Measurements from ENCODE around the gene NFASC. TPM values are rescaled to one million over a fixed set of nuclear protein-coding genes. Genes with fewer than 3 reads are reported as not detected.

Gene NFASC
- total RNA-seq, 1 experiment from 2014 or later = 20.1 TPM

DNA sequence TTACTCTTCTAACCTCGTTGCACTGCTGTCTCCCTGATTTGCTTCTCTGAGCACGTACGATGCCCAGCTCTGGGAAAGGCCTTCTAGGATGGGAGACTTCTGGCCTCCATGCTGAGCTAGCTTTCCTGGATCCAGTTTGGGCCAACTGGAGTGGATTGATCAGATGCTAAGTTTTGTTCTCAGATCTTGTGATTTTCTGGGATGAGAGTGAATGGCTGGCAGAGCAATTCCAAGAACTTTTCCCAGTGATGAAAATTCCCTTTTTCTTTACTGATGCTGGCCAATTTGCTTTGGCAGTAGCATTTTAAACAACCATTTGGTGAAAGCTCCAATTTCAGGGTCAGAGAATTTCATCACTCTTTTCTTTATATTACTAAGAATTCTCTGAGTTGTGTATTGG is 34.9 kb upstream of the NFASC start (continued):
- TF ChIP-seq, protein P1, sequence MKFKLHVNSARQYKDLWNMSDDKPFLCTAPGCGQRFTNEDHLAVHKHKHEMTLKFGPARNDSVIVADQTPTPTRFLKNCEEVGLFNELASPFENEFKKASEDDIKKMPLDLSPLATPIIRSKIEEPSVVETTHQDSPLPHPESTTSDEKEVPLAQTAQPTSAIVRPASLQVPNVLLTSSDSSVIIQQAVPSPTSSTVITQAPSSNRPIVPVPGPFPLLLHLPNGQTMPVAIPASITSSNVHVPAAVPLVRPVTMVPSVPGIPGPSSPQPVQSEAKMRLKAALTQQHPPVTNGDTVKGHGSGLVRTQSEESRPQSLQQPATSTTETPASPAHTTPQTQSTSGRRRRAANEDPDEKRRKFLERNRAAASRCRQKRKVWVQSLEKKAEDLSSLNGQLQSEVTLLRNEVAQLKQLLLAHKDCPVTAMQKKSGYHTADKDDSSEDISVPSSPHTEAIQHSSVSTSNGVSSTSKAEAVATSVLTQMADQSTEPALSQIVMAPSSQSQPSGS (CRISPR knock-in tag; IDR thresholded peaks at IDR 0.05; ENCODE audit: borderline replicate concordance, low read depth) = no peak
- TF ChIP-seq, protein P2, sequence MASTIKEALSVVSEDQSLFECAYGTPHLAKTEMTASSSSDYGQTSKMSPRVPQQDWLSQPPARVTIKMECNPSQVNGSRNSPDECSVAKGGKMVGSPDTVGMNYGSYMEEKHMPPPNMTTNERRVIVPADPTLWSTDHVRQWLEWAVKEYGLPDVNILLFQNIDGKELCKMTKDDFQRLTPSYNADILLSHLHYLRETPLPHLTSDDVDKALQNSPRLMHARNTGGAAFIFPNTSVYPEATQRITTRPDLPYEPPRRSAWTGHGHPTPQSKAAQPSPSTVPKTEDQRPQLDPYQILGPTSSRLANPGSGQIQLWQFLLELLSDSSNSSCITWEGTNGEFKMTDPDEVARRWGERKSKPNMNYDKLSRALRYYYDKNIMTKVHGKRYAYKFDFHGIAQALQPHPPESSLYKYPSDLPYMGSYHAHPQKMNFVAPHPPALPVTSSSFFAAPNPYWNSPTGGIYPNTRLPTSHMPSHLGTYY (CRISPR knock-in tag; IDR thresholded peaks at IDR 0.05) = no peak
- TF ChIP-seq, protein P3, sequence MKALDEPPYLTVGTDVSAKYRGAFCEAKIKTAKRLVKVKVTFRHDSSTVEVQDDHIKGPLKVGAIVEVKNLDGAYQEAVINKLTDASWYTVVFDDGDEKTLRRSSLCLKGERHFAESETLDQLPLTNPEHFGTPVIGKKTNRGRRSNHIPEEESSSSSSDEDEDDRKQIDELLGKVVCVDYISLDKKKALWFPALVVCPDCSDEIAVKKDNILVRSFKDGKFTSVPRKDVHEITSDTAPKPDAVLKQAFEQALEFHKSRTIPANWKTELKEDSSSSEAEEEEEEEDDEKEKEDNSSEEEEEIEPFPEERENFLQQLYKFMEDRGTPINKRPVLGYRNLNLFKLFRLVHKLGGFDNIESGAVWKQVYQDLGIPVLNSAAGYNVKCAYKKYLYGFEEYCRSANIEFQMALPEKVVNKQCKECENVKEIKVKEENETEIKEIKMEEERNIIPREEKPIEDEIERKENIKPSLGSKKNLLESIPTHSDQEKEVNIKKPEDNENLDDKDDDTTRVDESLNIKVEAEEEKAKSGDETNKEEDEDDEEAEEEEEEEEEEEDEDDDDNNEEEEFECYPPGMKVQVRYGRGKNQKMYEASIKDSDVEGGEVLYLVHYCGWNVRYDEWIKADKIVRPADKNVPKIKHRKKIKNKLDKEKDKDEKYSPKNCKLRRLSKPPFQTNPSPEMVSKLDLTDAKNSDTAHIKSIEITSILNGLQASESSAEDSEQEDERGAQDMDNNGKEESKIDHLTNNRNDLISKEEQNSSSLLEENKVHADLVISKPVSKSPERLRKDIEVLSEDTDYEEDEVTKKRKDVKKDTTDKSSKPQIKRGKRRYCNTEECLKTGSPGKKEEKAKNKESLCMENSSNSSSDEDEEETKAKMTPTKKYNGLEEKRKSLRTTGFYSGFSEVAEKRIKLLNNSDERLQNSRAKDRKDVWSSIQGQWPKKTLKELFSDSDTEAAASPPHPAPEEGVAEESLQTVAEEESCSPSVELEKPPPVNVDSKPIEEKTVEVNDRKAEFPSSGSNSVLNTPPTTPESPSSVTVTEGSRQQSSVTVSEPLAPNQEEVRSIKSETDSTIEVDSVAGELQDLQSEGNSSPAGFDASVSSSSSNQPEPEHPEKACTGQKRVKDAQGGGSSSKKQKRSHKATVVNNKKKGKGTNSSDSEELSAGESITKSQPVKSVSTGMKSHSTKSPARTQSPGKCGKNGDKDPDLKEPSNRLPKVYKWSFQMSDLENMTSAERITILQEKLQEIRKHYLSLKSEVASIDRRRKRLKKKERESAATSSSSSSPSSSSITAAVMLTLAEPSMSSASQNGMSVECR (CRISPR knock-in tag; IDR thresholded peaks at IDR 0.05; ENCODE audit: borderline replicate concordance) = no peak

DNA sequence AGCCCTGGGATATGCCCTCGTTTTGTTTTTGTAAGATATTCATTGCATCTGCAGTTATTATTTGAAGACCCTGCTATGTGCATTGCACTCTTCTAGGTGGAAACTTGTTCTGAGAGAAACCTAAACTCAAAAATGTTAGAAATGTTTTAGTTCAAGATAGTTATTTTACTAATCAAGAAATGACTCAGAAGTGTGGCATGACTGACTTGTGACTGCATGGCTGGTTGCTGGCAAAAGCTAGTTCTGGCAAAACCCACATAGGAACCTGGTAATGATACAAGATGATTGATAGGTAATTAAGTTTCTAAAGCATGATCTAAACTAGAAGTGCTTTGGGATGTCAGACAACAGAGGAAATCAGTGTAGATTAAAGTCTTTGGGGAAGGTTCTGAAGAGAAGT is 33.8 kb upstream of the NFASC start:
- CTCF ChIA-PET = interaction anchor here (1.0 to 1.4 kb wide), 5 partner anchors 14 to 152 kb away, joined by 3 to 9 read pairs (median 6); no protein-coding TSS in a partner anchor

DNA sequence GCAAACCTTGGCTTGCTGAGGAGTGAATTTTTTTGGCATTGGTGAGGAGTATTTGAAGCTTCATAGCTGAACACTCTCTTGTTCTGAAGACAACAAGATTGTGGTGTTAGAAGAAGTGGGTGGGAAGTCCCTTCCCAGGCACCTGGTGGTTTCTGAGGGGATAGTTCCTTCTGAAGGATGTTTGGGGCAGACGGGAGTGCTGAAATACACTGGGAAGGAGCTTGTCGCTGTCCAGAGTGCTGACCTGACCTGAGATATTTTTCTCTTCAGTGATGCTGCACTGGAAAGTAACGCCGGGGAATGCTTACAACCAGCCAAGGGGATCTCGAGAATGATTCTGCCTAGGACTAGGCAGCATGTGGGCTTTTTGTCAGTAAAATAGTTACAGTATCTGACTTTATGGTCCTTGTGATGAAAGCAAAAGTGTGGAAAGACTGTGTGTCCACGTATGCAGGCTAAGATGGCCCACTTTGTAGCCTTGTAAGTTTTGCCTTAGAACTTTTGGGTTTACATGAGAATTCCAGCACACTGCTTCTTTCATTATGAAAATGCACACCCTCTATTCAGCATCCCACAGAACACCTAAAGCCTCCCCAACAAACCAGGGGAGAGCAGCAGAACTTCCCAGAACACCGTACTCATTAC is 33.1 kb upstream of the NFASC start:
- no peak overlapping the region for H3K4me3 Mint-ChIP-seq
- CTCF ChIA-PET = interaction anchor here (0.6 to 1.4 kb wide), 9 partner anchors 15 to 224 kb away, joined by 3 to 9 read pairs (median 5); no protein-coding TSS in a partner anchor
- TF ChIP-seq SOX15 (CRISPR knock-in tag; IDR thresholded peaks at IDR 0.05) (no peak), NR2C2 (CRISPR knock-in tag; IDR thresholded peaks at IDR 0.05) (no peak), SMAD3 (CRISPR knock-in tag; IDR thresholded peaks at IDR 0.05; ENCODE audit: borderline replicate concordance) (peak; percentile 34; the same call in 1 of the 2 replicates), ZNF423 (CRISPR knock-in tag; IDR thresholded peaks at IDR 0.05) (no peak), NFE2L1 (CRISPR knock-in tag; IDR thresholded peaks at IDR 0.05) (0 out of 2 replicates have a peak, but pooled peaks have one; percentile 26), ZNF121 (CRISPR knock-in tag; IDR thresholded peaks at IDR 0.05) (no peak), TEAD4 (CRISPR knock-in tag; IDR thresholded peaks at IDR 0.05) (peak; percentile 55; the same call in 1 of the 2 replicates), ZNF219 (CRISPR knock-in tag; IDR thresholded peaks at IDR 0.05; ENCODE audit: borderline replicate concordance) (0 out of 2 replicates have a peak, but pooled peaks have one; percentile 18), SP1 (CRISPR knock-in tag; conservative IDR thresholded peaks at IDR 0.05) (no peak)
- TF ChIP-seq, protein P4, sequence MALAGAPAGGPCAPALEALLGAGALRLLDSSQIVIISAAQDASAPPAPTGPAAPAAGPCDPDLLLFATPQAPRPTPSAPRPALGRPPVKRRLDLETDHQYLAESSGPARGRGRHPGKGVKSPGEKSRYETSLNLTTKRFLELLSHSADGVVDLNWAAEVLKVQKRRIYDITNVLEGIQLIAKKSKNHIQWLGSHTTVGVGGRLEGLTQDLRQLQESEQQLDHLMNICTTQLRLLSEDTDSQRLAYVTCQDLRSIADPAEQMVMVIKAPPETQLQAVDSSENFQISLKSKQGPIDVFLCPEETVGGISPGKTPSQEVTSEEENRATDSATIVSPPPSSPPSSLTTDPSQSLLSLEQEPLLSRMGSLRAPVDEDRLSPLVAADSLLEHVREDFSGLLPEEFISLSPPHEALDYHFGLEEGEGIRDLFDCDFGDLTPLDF (CRISPR knock-in tag; IDR thresholded peaks at IDR 0.05) = no peak
- TF ChIP-seq, protein P5, sequence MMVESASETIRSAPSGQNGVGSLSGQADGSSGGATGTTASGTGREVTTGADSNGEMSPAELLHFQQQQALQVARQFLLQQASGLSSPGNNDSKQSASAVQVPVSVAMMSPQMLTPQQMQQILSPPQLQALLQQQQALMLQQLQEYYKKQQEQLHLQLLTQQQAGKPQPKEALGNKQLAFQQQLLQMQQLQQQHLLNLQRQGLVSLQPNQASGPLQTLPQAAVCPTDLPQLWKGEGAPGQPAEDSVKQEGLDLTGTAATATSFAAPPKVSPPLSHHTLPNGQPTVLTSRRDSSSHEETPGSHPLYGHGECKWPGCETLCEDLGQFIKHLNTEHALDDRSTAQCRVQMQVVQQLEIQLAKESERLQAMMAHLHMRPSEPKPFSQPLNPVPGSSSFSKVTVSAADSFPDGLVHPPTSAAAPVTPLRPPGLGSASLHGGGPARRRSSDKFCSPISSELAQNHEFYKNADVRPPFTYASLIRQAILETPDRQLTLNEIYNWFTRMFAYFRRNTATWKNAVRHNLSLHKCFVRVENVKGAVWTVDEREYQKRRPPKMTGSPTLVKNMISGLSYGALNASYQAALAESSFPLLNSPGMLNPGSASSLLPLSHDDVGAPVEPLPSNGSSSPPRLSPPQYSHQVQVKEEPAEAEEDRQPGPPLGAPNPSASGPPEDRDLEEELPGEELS (CRISPR knock-in tag; IDR thresholded peaks at IDR 0.05) = peak; percentile 75; the same call in 1 of the 2 replicates
- TF ChIP-seq, protein P6, sequence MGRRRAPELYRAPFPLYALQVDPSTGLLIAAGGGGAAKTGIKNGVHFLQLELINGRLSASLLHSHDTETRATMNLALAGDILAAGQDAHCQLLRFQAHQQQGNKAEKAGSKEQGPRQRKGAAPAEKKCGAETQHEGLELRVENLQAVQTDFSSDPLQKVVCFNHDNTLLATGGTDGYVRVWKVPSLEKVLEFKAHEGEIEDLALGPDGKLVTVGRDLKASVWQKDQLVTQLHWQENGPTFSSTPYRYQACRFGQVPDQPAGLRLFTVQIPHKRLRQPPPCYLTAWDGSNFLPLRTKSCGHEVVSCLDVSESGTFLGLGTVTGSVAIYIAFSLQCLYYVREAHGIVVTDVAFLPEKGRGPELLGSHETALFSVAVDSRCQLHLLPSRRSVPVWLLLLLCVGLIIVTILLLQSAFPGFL (CRISPR knock-in tag; IDR thresholded peaks at IDR 0.05; ENCODE audit: borderline replicate concordance) = 0 out of 2 replicates have a peak, but pooled peaks have one; percentile 23
- TF ChIP-seq, protein P7, sequence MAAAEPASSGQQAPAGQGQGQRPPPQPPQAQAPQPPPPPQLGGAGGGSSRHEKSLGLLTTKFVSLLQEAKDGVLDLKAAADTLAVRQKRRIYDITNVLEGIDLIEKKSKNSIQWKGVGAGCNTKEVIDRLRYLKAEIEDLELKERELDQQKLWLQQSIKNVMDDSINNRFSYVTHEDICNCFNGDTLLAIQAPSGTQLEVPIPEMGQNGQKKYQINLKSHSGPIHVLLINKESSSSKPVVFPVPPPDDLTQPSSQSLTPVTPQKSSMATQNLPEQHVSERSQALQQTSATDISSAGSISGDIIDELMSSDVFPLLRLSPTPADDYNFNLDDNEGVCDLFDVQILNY (CRISPR knock-in tag; IDR thresholded peaks at IDR 0.05) = no peak
- TF ChIP-seq, protein P1 (CRISPR knock-in tag; IDR thresholded peaks at IDR 0.05; ENCODE audit: borderline replicate concordance, low read depth) = no peak

More for the DNA sequence above, 33.8 kb upstream of the NFASC start:
- ATAC-seq (no peak), DNase-seq (ENCODE audit: low spot score) (no peak)
- H3K27me3 Mint-ChIP-seq (ENCODE audit: low read depth) = peaks cover 10% of the 10 kb centered on the region; the same call in 1 of the 2 replicates
- peaks cover 20% of the 10 kb centered on the region for H3K4me1 Mint-ChIP-seq
- no peak overlapping the region for H3K4me3 Mint-ChIP-seq
- H3K27ac Mint-ChIP-seq = no peak overlapping the region
- H3K36me3 Mint-ChIP-seq = no peaks in the 10 kb centered on the region; the same call in 1 of the 2 replicates
- no peak for TF ChIP-seq ZNF671 (CRISPR knock-in tag; IDR thresholded peaks at IDR 0.05)
- POLR2A ChIA-PET = no interaction called here
- H3K9me3 Mint-ChIP-seq = no peaks in the 10 kb centered on the region

More for the DNA sequence above, 33.1 kb upstream of the NFASC start:
- POLR2A ChIA-PET = no interaction called here
- no peaks in the 10 kb centered on the region; the same call in 1 of the 2 replicates for H3K36me3 Mint-ChIP-seq
- DNase-seq (ENCODE audit: low spot score) = peak; percentile 86
- H3K27me3 Mint-ChIP-seq (ENCODE audit: low read depth) = peaks cover 7% of the 10 kb centered on the region; the same call in 1 of the 2 replicates
- H3K9me3 Mint-ChIP-seq = no peaks in the 10 kb centered on the region
- H3K27ac Mint-ChIP-seq = no peak overlapping the region
- peak; percentile 82 for ATAC-seq
- peaks cover 21% of the 10 kb centered on the region for H3K4me1 Mint-ChIP-seq

Data from WTC11 (cell line).